ENCODE data around the gene RAB7B.
"Not testable (repeated sequence)": the region's sequence is repeated elsewhere in the genome, so short reads cannot be mapped to it uniquely, and the experiment has no call there.

RAB7B gene
- total RNA-seq, result 0 reads per million in 4 experiments

GRCh38 chr1:206002871-206003801, at the start of gene RAB7B:
TSS of gene RAB7B (minus strand) at chr1:206003395. CDS start at chr1:205994135, 9,260 bp downstream.
- DNase-seq, result no peak

- not testable (repeated sequence) for DNase-seq
Measured at GRCh38 chr1:206052231-206052865, 49.2 kb upstream of the RAB7B start.

GRCh38 chr1:206050655-206051235, 47.5 kb upstream of the RAB7B start:
- no peak for DNase-seq

GRCh38 chr1:206049919-206050600, 46.9 kb upstream of the RAB7B start:
- DNase-seq, result no peak

- no peak for DNase-seq
Measured at GRCh38 chr1:206049293-206049692, 46.1 kb upstream of the RAB7B start.

- no peak for DNase-seq
Measured at GRCh38 chr1:206048582-206048981, 45.4 kb upstream of the RAB7B start.

GRCh38 chr1:206047271-206047670, 44.1 kb upstream of the RAB7B start:
- no peak for DNase-seq

GRCh38 chr1:206041640-206042039, 38.4 kb upstream of the RAB7B start:
- no peak for DNase-seq

GRCh38 chr1:206040328-206040727, 37.1 kb upstream of the RAB7B start:
- DNase-seq, result no peak

GRCh38 chr1:206039046-206039973, 36.1 kb upstream of the RAB7B start:
- DNase-seq, result no peak

GRCh38 chr1:206037581-206037980, 34.4 kb upstream of the RAB7B start:
- no peak for DNase-seq

GRCh38 chr1:206036663-206037455, 33.7 kb upstream of the RAB7B start:
- no peak for DNase-seq

- DNase-seq, result no peak
Measured at GRCh38 chr1:206035027-206035426, 31.8 kb upstream of the RAB7B start.

GRCh38 chr1:206032380-206033140, 29.4 kb upstream of the RAB7B start:
- no peak for DNase-seq

GRCh38 chr1:206030714-206031113, 27.5 kb upstream of the RAB7B start:
- peak; percentile 18 for DNase-seq

- no peak for DNase-seq
Measured at GRCh38 chr1:206030191-206030590, 27.0 kb upstream of the RAB7B start.

- no peak for DNase-seq
Measured at GRCh38 chr1:206029484-206029883, 26.3 kb upstream of the RAB7B start.

- DNase-seq, result no peak
Measured at GRCh38 chr1:206025283-206025820, 22.2 kb upstream of the RAB7B start.

GRCh38 chr1:206023695-206024094, 20.5 kb upstream of the RAB7B start, which contains the start of gene CTSE:
TSS of gene CTSE (minus strand) at chr1:206023895. CDS start at chr1:206023791, 104 bp downstream.
- DNase-seq, result no peak

GRCh38 chr1:206022766-206023165, 19.6 kb upstream of the RAB7B start:
- no peak for DNase-seq

Measured in effector CD8-positive, alpha-beta T cell (primary cell).